SK-N-SH (cell line): ENCODE measurements around the gene OS9. TPM values are rescaled to one million over a fixed set of nuclear protein-coding genes. Genes with fewer than 3 reads are reported as not detected.

Source experiments
- CTCF ChIA-PET: fragments of 300-600, 350-600 bp; formaldehyde crosslinking; extraction: SDS; loops from one replicate; lab custom pipeline; 2021; lab: Yijun Ruan, JAX
- POLR2A ChIA-PET: fragments of 350-600 bp; sonication (Branson Sonifier 250); formaldehyde crosslinking; extraction: SDS; loops from one replicate; lab custom pipeline; 2020; ENCODE audit warnings: antibody characterized with exemption, inconsistent platforms; lab: Yijun Ruan, JAX
- DNase-seq: peaks from one replicate; pipeline ENCODE4 v3.0.0; 2012
- H2AFZ ChIP-seq: fragments of 200-600 bp; sonication (generic); 2 replicates; pipeline ENCODE4 v1.8.1; 2016; ENCODE audit warnings: antibody characterized with exemption, mild to moderate bottlenecking, low read depth
- H3F3A ChIP-seq: fragments of 200-600 bp; sonication (generic); replicated peaks from 2 replicates; pipeline ENCODE3; 2016; ENCODE audit warnings: antibody characterized with exemption, mild to moderate bottlenecking; ENCODE audit not compliant: insufficient read depth
- H3K27ac ChIP-seq, 2 experiments: fragments of 200-500 bp in 1 of 2; fragments of 200-600 bp in 1 of 2; sonication (Bioruptor generic) in 1 of 2; sonication (generic), shearing (Covaris generic) in 1 of 2; 2 replicates each; pipeline versions ENCODE4 v1.5.1 to v1.6.1; 2014 to 2016; ENCODE audit warnings: low read depth in 2 of 2, inconsistent platforms in 1 of 2, low read length in 1 of 2, mild to moderate bottlenecking in 1 of 2, mixed read lengths in 1 of 2
- H3K27me3 ChIP-seq: fragments of 200-600 bp; sonication (generic), shearing (Covaris generic); 2 replicates; pipeline ENCODE4 v1.6.1; 2016; ENCODE audit warnings: mixed run types; ENCODE audit not compliant: insufficient read depth
- H3K36me3 ChIP-seq, 2 experiments: fragments of 200-500 bp in 1 of 2; fragments of 200-600 bp in 1 of 2; sonication (Bioruptor generic) in 1 of 2; sonication (generic) in 1 of 2; replicated peaks in 1 of 2; 2 replicates each; pipeline versions ENCODE3 to v1.5.1; 2014 to 2016; ENCODE audit warnings: low read length in 1 of 2, mild to moderate bottlenecking in 1 of 2; ENCODE audit not compliant: insufficient read depth in 2 of 2, control insufficient read depth in 1 of 2
- H3K4me1 ChIP-seq, 2 experiments: fragments of 200-500 bp in 1 of 2; fragments of 200-600 bp in 1 of 2; sonication (Bioruptor generic) in 1 of 2; sonication (generic), shearing (Covaris generic) in 1 of 2; 2 replicates each; pipeline versions ENCODE4 v1.5.1 to v1.6.1; 2014 to 2016; ENCODE audit warnings: low read depth in 1 of 2, low read length in 1 of 2, mixed run types in 1 of 2; ENCODE audit not compliant: insufficient read depth in 2 of 2, control insufficient read depth in 1 of 2
- H3K4me2 ChIP-seq: fragments of 200-600 bp; sonication (generic), shearing (Covaris generic); 2 replicates; pipeline ENCODE4 v1.6.1; 2017; ENCODE audit warnings: mixed run types
- H3K4me3 ChIP-seq, 2 experiments: fragments of 200-500 bp in 1 of 2; fragments of 200-600 bp in 1 of 2; sonication (Bioruptor generic) in 1 of 2; sonication (generic), shearing (Covaris generic) in 1 of 2; 2 replicates each; pipeline versions ENCODE4 v1.5.1 to v1.8.1; 2014 to 2016; ENCODE audit warnings: low read depth in 2 of 2, inconsistent platforms in 1 of 2, low read length in 1 of 2, mild to moderate bottlenecking in 1 of 2, mixed read lengths in 1 of 2, moderate library complexity in 1 of 2
- H3K79me2 ChIP-seq: fragments of 200-600 bp; sonication (generic); 2 replicates; pipeline ENCODE4 v1.8.1; 2017; ENCODE audit warnings: mild to moderate bottlenecking; ENCODE audit not compliant: insufficient read depth
- H3K9ac ChIP-seq: fragments of 200-600 bp; sonication (generic); 2 replicates; pipeline ENCODE4 v1.6.1; 2017; ENCODE audit warnings: mixed run types
- H3K9me2 ChIP-seq: fragments of 200-600 bp; sonication (generic); 2 replicates; pipeline ENCODE4 v1.6.1; 2017; ENCODE audit warnings: mixed run types
- H3K9me3 ChIP-seq: fragments of 200-600 bp; sonication (generic); 2 replicates; pipeline ENCODE4 v1.6.1; 2017; ENCODE audit warnings: mixed run types, mild to moderate bottlenecking, moderate library complexity
- H4K20me1 ChIP-seq: fragments of 200-600 bp; sonication (generic); 2 replicates; pipeline ENCODE4 v1.6.1; 2017; ENCODE audit warnings: mild to moderate bottlenecking, mixed run types; ENCODE audit not compliant: insufficient read depth
- CHD2 ChIP-seq: fragments of 150-350 bp; IDR thresholded peaks from 2 replicates; pipeline ENCODE4 v1.6.1; 2018; ENCODE audit warnings: low read length; ENCODE audit not compliant: partially characterized antibody
- ELF1 ChIP-seq: IDR thresholded peaks from 2 replicates; pipeline ENCODE4 v1.4.0; 2012
- EP300 ChIP-seq, 2 experiments: IDR thresholded peaks; 2 replicates each; pipeline versions ENCODE4 v1.4.0 to v1.6.1; 2012; ENCODE audit warnings: borderline replicate concordance in 1 of 2, low read depth in 1 of 2, low read length in 1 of 2
- EZH2phosphoT487 ChIP-seq: fragments of 200-600 bp; sonication (generic); IDR thresholded peaks from 2 replicates; pipeline ENCODE4 v1.6.1; 2017; ENCODE audit warnings: low read depth, mixed run types, mild to moderate bottlenecking, antibody characterized with exemption, moderate library complexity, borderline replicate concordance
- FOSL2 ChIP-seq: IDR thresholded peaks from 2 replicates; pipeline ENCODE4 v1.4.0; 2012; ENCODE audit warnings: low read depth, mild to moderate bottlenecking, moderate library complexity, borderline replicate concordance
- GABPA ChIP-seq: IDR thresholded peaks from 2 replicates; pipeline ENCODE4 v1.4.0; 2012; ENCODE audit warnings: low read depth, mild to moderate bottlenecking
- MEF2A ChIP-seq: IDR thresholded peaks from 2 replicates; pipeline ENCODE4 v1.4.0; 2012; ENCODE audit warnings: low read depth, borderline replicate concordance
- NFIC ChIP-seq: IDR thresholded peaks from 2 replicates; pipeline ENCODE4 v1.4.0; 2012; ENCODE audit warnings: borderline replicate concordance
- PBX3 ChIP-seq: IDR thresholded peaks from 2 replicates; pipeline ENCODE4; 2012
- POLR2AphosphoS5 ChIP-seq: IDR thresholded peaks from 2 replicates; pipeline ENCODE4 v1.6.1; 2012; ENCODE audit warnings: low read depth, low read length
- RAD21 ChIP-seq: IDR thresholded peaks from 2 replicates; pipeline ENCODE4 v1.6.1; 2012; ENCODE audit warnings: mild to moderate bottlenecking, low read length
- SMC3 ChIP-seq: IDR thresholded peaks from 2 replicates; pipeline ENCODE4 v1.6.1; 2012; ENCODE audit warnings: low read depth, low read length, improper control_type of control experiment
- TCF12 ChIP-seq: IDR thresholded peaks from 2 replicates; pipeline ENCODE4 v1.4.0; 2012
- YY1 ChIP-seq: IDR thresholded peaks from 2 replicates; pipeline ENCODE4 v1.4.0; 2012; ENCODE audit warnings: low read depth, mild to moderate bottlenecking
- ZBTB33 ChIP-seq: IDR thresholded peaks from 2 replicates; pipeline ENCODE4 v1.4.0; 2012; ENCODE audit warnings: low read depth, borderline replicate concordance
- WGBS: methylation state at CpG from one replicate; pipeline ENCODE4 v1.1.6; 2017; ENCODE audit warnings: low lambda C conversion rate; 5-methylcytosine and 5-hydroxymethylcytosine counted together
- polyA plus RNA-seq, 3 experiments: library from polyadenylated mRNA; depleted of rRNA; stranded (reverse); fragments of >200 nt; gene quantifications; 2 replicates each; pipeline ENCODE4 v1.2.3, GENCODE V29; 2012
- TF ChIP-seq, protein P1 (sequence below): fragments of 200-600 bp; sonication (generic); IDR thresholded peaks from 2 replicates; pipeline ENCODE4 v1.6.1; 2017; ENCODE audit warnings: antibody characterized with exemption, mild to moderate bottlenecking, moderate library complexity

The OS9 gene
- polyA plus RNA-seq, 1 of the 3 experiments (the other 2 are of a cell fraction): 280 TPM

GRCh38 chr12:57744777-57745484 lies 51.0 kb downstream of the OS9 start, which contains the start of gene TSPAN31 (continued):
- TF ChIP-seq FOSL2: no peak
- peak; percentile 81 for TF ChIP-seq ELF1
- TF ChIP-seq GABPA: peak; percentile 89
- no peak for TF ChIP-seq TCF12
- no peak for TF ChIP-seq CHD2

GRCh38 chr12:57745485-57745881 lies 51.6 kb downstream of the OS9 start:
- no peak for DNase-seq
- H3K9ac ChIP-seq: peak overlapping the region; percentile 99
- POLR2A ChIA-PET: interaction anchor here (0.6 to 2.1 kb wide), 6 partner anchors 10 to 126 kb away, joined by 3 to 18 read pairs (median 6); no protein-coding TSS in a partner anchor

DNA sequence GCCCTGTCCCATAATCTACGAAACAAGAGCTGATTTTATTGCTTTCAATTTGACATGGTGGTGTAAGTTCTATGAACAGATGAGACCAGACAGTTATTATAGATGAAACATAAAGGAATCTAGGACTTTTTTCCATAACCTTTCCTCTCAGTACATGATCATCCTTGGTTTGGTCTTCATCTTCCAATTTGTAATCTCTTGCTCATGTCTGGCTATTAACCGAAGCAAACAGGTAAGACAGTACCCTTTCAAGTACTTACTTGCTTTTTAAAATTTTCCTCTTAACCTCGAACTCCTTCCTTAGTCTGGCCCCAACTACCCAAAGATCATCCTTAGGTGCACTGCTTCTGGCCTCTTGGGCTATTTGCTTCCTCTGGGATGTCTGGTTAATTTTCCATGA lies 52.1 kb downstream of the OS9 start:
- peaks cover 28% of the 10 kb centered on the region for H3K79me2 ChIP-seq
- H3K9me3 ChIP-seq: no peaks in the 10 kb centered on the region
- peak overlapping the region; percentile 87 for H3K4me2 ChIP-seq
- H2AFZ ChIP-seq: no peak overlapping the region
- no peaks in the 10 kb centered on the region for H3K9me2 ChIP-seq
- H3K4me3 ChIP-seq: peak overlapping the region; percentile 81 to 82
- DNase-seq: no peak
- peaks cover 30 to 49% of the 10 kb centered on the region in 2 experiments for H3K36me3 ChIP-seq
- peaks cover 0 to 25% of the 10 kb centered on the region in 2 experiments; a peak in 2 of 4 replicates for H3K4me1 ChIP-seq
- H3K27me3 ChIP-seq: no peaks in the 10 kb centered on the region
- CTCF ChIA-PET: interaction anchor here (2.2 to 3.2 kb wide), 4 partner anchors 10 to 20 kb away, joined by 6 to 18 read pairs (median 12); no protein-coding TSS in a partner anchor
- peak overlapping the region; percentile 99 for H3K9ac ChIP-seq
- peak overlapping the region; percentile 96 to 98; a peak in 3 of 4 replicates for H3K27ac ChIP-seq
- peaks cover 32% of the 10 kb centered on the region for H3F3A ChIP-seq
- no peaks in the 10 kb centered on the region for H4K20me1 ChIP-seq
- TF ChIP-seq PBX3 (no peak), SMC3 (no peak), RAD21 (no peak), MEF2A (no peak), YY1 (no peak), TCF12 (no peak), NFIC (no peak), ZBTB33 (no peak), EZH2phosphoT487 (no peak), EP300 (IDR thresholded peaks at IDR 0.05; ENCODE audit: borderline replicate concordance in 1 of 2, low read depth in 1 of 2, low read length in 1 of 2) (no peak)
- POLR2A ChIA-PET: interaction anchor here (1.9 to 2.1 kb wide), 2 partner anchors 20 kb away, joined by 5 to 18 read pairs; no protein-coding TSS in a partner anchor
- WGBS: 25% methylated on average over 3 of the region's 3 CpGs

More at GRCh38 chr12:57745485-57745881, 51.6 kb downstream of the OS9 start:
- TF ChIP-seq, protein P1, sequence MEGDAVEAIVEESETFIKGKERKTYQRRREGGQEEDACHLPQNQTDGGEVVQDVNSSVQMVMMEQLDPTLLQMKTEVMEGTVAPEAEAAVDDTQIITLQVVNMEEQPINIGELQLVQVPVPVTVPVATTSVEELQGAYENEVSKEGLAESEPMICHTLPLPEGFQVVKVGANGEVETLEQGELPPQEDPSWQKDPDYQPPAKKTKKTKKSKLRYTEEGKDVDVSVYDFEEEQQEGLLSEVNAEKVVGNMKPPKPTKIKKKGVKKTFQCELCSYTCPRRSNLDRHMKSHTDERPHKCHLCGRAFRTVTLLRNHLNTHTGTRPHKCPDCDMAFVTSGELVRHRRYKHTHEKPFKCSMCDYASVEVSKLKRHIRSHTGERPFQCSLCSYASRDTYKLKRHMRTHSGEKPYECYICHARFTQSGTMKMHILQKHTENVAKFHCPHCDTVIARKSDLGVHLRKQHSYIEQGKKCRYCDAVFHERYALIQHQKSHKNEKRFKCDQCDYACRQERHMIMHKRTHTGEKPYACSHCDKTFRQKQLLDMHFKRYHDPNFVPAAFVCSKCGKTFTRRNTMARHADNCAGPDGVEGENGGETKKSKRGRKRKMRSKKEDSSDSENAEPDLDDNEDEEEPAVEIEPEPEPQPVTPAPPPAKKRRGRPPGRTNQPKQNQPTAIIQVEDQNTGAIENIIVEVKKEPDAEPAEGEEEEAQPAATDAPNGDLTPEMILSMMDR: no peak
- TF ChIP-seq POLR2AphosphoS5: peak; percentile 63; the same call in 1 of the 2 replicates
- CTCF ChIA-PET: interaction anchor here (0.7 to 3.2 kb wide), 5 partner anchors 9 to 113 kb away, joined by 3 to 18 read pairs (median 10); partner anchors contain the start of gene B4GALNT1
- Histone ChIP-seq H3K27ac (peak overlapping the region; percentile 96 to 98), H3K9me3 (no peaks in the 10 kb centered on the region), H3K79me2 (peaks cover 22% of the 10 kb centered on the region), H3K36me3 (peaks cover 27 to 43% of the 10 kb centered on the region in 2 experiments), H4K20me1 (no peaks in the 10 kb centered on the region), H3K9me2 (no peaks in the 10 kb centered on the region), H3K4me2 (peak overlapping the region; percentile 87), H3K4me3 (peak overlapping the region; percentile 81 to 82), H3K27me3 (no peaks in the 10 kb centered on the region), H2AFZ (no peak overlapping the region), H3F3A (peaks cover 32% of the 10 kb centered on the region), H3K4me1 (peaks cover 0 to 20% of the 10 kb centered on the region in 2 experiments; a peak in 2 of 4 replicates)
- 21% methylated on average over 8 of the region's 8 CpGs for WGBS
